ENCODE data around the gene CAPN11.

- no peak for TF ChIP-seq CTCF (IDR thresholded peaks at IDR 0.05 in 2 of 3, conservative IDR thresholded peaks at IDR 0.05 in 1 of 3; ENCODE audit: control insufficient read depth in 2 of 3, extremely low read depth in 1 of 3, insufficient read depth in 1 of 3, low read depth in 3 of 3, low read length in 3 of 3)
- TF ChIP-seq POLR2A (IDR thresholded peaks at IDR 0.05; ENCODE audit: low read depth, low read length): no peak
- no peak for TF ChIP-seq ZNF24 (IDR thresholded peaks at IDR 0.05)
- no peak for TF ChIP-seq POLR2AphosphoS5 (IDR thresholded peaks at IDR 0.05; ENCODE audit: low read length)
- no peak for TF ChIP-seq EP300 (IDR thresholded peaks at IDR 0.05; ENCODE audit: borderline replicate concordance in 1 of 2, control insufficient read depth in 1 of 2, low read depth in 2 of 2, low read length in 2 of 2)
- TF ChIP-seq MAX (IDR thresholded peaks at IDR 0.05; ENCODE audit: low read depth, low read length): no peak
- TF ChIP-seq SKIL (IDR thresholded peaks at IDR 0.05; ENCODE audit: low read depth, poor library complexity, severe bottlenecking): no peak
- no peak for TF ChIP-seq CREB1 (IDR thresholded peaks at IDR 0.05; ENCODE audit: low read depth)
- TF ChIP-seq NR2C1 (IDR thresholded peaks at IDR 0.05): no peak
These were observed 20.5 kb downstream of the CAPN11 start for GRCh38 chr6:44179072-44179536.

Measured in GM12878 (cell line).